T-helper 17 cell (primary cell): ENCODE results near the gene PLXND1. TPM values are rescaled to one million over a fixed set of nuclear protein-coding genes. Genes with fewer than 3 reads are reported as not detected.
A peak's percentile ranks its signal among the peaks of the same experiment; 100 is the strongest.

ENCODE experiments used
- ATAC-seq: fragments of 150-1000 bp; cut with Tn5 transposase; 2 replicates; pipeline ENCODE4 v1.10.0; 2021; ENCODE audit warnings: mild to moderate bottlenecking, moderate library complexity
- DNase-seq, 3 donors: peaks; one replicate each; pipeline versions ENCODE4 v3.0.0 to v3.0.0-alpha.2; 2020 to 2021
- H3K9me3 ChIP-seq: one replicate; pipeline ENCODE4 v1.7.0; 2013; ENCODE audit warnings: low read length, mild to moderate bottlenecking; ENCODE audit not compliant: control insufficient read depth, poor library complexity, severe bottlenecking
- H3K27ac Mint-ChIP-seq: one replicate; pipeline ENCODE4 v1.8.0; 2022; ENCODE audit warnings: mild to moderate bottlenecking, moderate library complexity, mixed read lengths
- H3K27me3 Mint-ChIP-seq: one replicate; pipeline ENCODE4 v1.8.0; 2022; ENCODE audit warnings: mixed read lengths
- H3K36me3 Mint-ChIP-seq: one replicate; pipeline ENCODE4 v1.8.0; 2022; ENCODE audit warnings: low read depth, mixed read lengths
- H3K4me1 Mint-ChIP-seq: one replicate; pipeline ENCODE4 v1.8.0; 2022; ENCODE audit warnings: mild to moderate bottlenecking, mixed read lengths
- H3K4me3 Mint-ChIP-seq: one replicate; pipeline ENCODE4 v1.8.0; 2022; ENCODE audit warnings: mild to moderate bottlenecking, moderate library complexity, mixed read lengths
- total RNA-seq, 4 donors: library from RNA in 2 of 4; stranded (reverse) in 2 of 4; gene quantifications; one replicate each; pipeline ENCODE4 v1.2.3 and lab custom pipeline; 2022 to 2026

The PLXND1 gene
- total RNA-seq, 2 donors from 2014 or later = 78.8 to 152 TPM

DNA sequence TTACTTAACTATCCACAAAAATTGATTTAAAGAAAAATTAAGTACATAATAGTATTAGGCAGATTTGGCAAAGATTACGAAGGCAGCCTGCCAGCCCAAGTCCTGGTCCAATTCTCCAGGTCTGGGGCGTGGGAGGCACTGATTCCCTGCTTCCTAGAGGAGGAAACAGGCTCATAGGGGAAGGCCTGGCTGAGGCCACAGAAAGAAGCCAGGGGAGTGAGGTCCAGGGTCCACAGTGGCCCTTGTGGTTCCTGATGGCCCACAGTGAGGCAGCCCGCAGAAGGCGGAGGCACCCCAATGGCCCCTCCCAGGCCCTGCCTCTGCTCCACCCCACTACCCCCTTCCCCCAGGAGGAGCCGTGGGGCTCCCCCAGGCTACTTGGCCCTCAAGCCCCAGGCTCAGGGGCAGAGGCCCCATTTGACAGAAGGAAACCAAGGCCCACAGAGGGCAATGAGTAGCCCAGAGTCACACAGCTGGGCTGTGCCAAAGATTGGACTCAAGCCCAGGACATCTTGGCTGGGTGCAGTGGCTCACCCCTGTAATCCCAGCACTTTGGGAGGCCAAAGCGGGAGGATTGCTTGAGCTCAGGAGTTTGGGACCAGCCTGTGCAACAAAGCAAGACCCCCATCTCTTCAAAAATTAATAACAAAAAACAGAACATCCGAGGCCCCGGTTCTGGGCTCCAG lies 42.5 kb downstream of the PLXND1 start:
- no peak for DNase-seq
- H3K36me3 Mint-ChIP-seq = peaks cover 7% of the 10 kb centered on the region
- ATAC-seq = no peak
- H3K4me1 Mint-ChIP-seq = peaks cover 5% of the 10 kb centered on the region
- peak overlapping the region; percentile 72 for H3K27ac Mint-ChIP-seq
- no peaks in the 10 kb centered on the region for H3K9me3 ChIP-seq
- H3K27me3 Mint-ChIP-seq = no peaks in the 10 kb centered on the region
- H3K4me3 Mint-ChIP-seq = no peak overlapping the region

DNA sequence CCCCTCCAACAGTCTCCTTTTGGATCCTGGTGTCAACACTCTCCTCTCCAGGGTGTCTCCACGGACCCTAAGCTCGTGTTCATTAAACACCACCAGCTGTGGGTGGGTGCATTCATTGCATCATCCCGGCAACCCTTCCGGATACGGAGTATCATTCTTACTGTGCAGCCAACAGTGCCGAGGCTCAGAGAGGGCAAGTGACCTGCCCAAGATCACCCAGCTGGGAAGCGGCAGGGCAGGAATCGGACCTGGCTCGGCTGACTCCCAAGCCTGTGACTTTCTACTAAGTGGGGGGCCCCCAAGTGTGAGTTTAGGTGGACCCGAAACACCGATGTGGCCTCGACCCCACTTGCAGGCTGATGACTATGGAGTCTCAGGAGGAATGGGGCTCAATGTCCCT lies 43.1 kb downstream of the PLXND1 start:
- no peaks in the 10 kb centered on the region for H3K27me3 Mint-ChIP-seq
- H3K4me1 Mint-ChIP-seq = peaks cover 6% of the 10 kb centered on the region
- DNase-seq (no peak), ATAC-seq (no peak)
- no peaks in the 10 kb centered on the region for H3K9me3 ChIP-seq
- H3K4me3 Mint-ChIP-seq = no peak overlapping the region
- H3K27ac Mint-ChIP-seq = no peak overlapping the region
- H3K36me3 Mint-ChIP-seq = peaks cover 7% of the 10 kb centered on the region

DNA sequence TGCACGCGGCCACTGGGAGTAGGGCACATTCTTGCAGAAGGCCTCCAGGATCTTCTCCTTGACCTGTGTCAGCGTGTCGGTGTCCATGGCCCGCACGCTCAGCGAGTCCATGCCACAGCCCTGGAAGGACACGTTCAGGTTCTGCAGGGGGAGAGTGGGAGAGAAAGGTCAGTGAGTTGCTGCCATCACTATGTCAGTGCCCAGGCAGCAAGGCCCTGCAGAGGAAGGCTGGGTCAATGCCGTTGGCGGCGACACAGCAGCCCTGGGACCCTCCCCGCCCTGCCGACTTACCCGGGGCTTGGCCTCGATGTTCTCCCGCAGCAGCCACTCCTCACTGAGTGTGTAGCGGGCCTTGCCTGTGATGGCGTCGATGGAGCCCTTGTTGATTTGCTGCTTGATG lies 43.7 kb downstream of the PLXND1 start:
- H3K9me3 ChIP-seq = no peaks in the 10 kb centered on the region
- H3K27me3 Mint-ChIP-seq = no peaks in the 10 kb centered on the region
- ATAC-seq = no peak
- H3K27ac Mint-ChIP-seq = no peak overlapping the region
- no peak for DNase-seq
- H3K36me3 Mint-ChIP-seq = peaks cover 7% of the 10 kb centered on the region
- H3K4me1 Mint-ChIP-seq = peaks cover 8% of the 10 kb centered on the region
- H3K4me3 Mint-ChIP-seq = no peak overlapping the region

DNA sequence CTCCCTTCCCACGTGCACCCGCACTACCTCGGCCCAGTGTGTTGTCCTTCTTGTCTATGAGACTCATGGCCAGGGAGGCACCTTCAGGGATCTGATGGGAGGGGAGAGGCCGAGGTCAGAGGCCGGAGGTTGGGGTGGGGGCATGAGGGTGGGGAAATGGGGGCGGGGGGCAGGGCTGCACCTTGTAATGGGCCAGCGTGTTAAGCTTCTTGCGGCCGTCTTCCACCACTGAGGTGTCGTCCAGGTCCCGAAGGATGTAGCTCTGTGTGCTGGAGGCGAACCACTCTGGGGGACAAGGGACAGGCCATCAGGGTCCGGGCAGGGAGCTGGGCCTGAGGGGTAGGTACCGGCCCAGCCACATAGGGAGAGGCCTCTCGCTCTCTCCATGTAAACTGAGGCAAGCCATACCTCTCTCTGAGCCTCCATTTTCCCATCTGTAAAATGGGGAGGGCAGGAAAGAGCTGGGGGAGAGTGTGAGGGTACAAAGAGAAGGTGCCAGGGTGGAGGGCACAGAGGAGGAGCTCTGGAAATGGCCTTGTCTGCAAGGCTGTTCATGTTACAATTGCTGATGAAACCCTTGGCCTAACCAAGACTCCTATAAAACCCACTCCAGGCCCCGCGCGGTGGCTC lies 44.7 kb downstream of the PLXND1 start:
- ATAC-seq = no peak
- Mint-ChIP-seq H3K36me3 (peaks cover 5% of the 10 kb centered on the region), H3K27ac (no peak overlapping the region), H3K4me3 (no peak overlapping the region), H3K27me3 (no peaks in the 10 kb centered on the region), H3K4me1 (peaks cover 8% of the 10 kb centered on the region)
- no peak for DNase-seq
- H3K9me3 ChIP-seq = no peaks in the 10 kb centered on the region

DNA sequence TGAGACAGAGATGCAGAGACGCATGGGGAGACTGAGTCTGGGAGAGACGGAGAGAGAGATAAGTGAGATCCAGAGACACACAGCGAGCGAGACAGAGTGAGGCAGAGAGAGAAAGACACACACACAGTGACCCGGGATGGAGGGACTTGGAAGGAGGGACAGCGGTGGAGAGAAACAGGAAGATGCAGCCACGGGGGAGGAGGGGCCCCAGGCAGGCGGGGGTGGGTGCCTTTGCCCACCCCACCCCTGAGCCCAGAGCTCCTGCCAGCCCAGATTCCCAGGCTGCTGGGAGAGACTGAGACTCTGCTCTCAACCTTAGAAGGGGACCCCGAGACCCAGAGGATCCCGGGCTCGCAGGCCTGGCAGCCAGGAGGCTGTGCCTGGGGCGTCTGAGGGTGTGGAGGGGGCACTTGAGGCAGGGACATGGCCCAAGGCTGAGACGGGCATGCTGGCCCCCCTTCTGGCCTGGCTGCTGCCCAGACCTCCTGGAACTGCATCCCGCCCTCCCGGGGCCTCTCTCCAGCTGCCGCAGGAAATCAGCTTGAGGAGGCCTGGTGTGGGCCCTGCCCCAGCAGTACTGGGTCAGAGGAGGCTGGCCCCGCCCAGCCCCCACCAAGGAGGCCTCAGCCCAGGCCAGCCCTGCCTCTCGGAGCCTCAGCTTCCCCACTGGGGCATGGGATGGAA lies 45.4 kb downstream of the PLXND1 start:
- peaks cover 8% of the 10 kb centered on the region for H3K4me1 Mint-ChIP-seq
- no peak overlapping the region for H3K27ac Mint-ChIP-seq

DNA sequence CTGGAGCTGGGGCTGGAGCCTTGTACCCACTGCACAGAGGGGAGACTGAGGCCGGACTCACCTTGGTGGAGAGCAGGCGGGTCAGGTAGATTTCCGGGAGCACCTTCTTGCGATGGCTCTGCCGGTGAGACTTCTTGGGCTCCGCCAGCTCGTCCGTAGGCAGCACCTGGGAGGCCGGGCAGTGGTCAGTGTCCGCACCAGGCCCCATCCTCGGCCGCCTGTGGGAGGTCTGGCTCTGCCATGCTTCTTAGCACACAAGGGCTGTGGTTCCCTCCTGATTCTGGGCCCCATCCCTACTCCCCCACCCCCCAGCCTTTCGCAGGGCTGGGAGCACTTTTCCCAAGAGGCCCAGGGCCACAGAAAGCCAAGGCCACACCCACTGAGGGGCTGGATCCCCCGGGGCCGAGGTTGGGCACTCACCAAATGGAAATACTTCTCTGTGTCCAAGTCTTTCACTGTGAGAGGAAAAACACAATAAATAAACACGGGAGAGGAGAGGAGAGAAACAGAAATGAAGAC lies 46.1 kb downstream of the PLXND1 start:
- Mint-ChIP-seq H3K4me1 (peaks cover 8% of the 10 kb centered on the region), H3K4me3 (no peak overlapping the region), H3K36me3 (peaks cover 4% of the 10 kb centered on the region), H3K27me3 (no peaks in the 10 kb centered on the region), H3K27ac (no peak overlapping the region)
- no peak for DNase-seq
- H3K9me3 ChIP-seq = no peaks in the 10 kb centered on the region
- ATAC-seq = no peak

More for the DNA sequence above, 45.4 kb downstream of the PLXND1 start:
- H3K36me3 Mint-ChIP-seq = peaks cover 4% of the 10 kb centered on the region
- DNase-seq (no peak), ATAC-seq (no peak)
- no peaks in the 10 kb centered on the region for H3K9me3 ChIP-seq
- H3K4me3 Mint-ChIP-seq = no peak overlapping the region
- H3K27me3 Mint-ChIP-seq = no peaks in the 10 kb centered on the region

DNA sequence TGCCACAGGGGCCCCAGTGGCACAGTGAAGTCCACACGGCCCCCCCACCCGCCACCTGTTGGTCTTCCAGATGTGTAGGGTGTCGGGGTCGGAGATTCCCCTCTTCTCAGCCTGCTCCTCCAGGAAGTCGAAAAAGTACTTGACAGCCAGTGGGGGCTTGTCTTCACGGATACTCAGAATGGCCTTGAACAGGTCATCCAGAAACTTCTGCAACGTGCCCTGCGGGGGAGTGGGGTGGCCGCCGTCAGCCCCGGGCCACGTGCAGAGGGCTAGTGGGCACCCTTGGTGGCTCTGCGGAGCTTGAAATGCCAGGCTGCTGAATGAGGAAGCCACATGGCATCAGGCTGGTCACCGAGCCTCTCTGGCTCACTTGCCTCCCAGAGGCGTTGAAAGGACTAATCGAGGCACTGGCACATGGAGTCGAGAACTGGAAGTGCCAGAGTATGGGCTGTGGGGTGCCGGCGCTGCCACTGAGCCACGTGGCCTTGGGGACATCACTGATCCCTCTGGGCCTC lies 46.9 kb downstream of the PLXND1 start:
- Mint-ChIP-seq H3K4me3 (no peak overlapping the region), H3K4me1 (peaks cover 8% of the 10 kb centered on the region), H3K27me3 (no peaks in the 10 kb centered on the region), H3K36me3 (peaks cover 4% of the 10 kb centered on the region), H3K27ac (no peak overlapping the region)
- H3K9me3 ChIP-seq = no peaks in the 10 kb centered on the region
- no peak for ATAC-seq
- DNase-seq = no peak

DNA sequence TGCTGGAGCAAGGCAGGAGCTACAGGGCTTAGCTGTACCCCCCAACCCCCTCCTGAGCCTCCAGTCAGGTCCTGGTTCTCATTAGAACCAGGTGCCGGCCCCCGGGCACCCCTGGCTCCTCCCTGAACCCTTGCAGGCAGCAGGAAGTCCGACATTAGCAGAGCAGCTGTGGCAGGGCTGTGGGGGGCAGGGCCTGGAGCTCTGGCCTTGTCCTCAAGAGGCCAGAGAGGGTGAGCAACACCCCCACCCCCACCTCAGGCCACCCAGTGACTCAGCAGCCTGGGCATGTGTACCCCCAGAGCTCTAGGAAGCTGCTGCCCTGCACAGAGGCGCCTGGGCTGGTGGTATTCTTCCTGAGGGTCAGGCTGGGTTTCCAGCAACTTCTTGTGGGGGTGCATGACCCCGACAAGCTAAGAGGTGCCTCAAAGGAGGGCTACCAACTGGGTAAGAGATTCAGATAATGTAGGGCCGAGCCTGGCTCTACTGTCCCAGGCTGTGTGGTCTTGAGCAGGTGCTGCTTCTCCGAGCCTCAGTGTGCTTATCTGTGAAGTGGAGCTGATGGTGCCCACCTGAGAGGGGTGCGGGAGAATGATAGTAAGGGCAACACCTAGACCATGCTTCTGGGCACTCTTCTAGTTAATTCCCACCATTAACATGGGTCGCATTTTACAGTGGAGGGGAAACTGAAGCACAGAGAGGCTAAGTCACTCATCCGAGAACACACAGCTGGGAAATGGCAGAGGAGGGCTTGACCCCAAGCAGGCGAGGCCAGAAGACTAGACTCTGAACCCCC lies 47.5 kb downstream of the PLXND1 start:
- peaks cover 12% of the 10 kb centered on the region for H3K4me1 Mint-ChIP-seq
- no peaks in the 10 kb centered on the region for H3K27me3 Mint-ChIP-seq
- H3K27ac Mint-ChIP-seq = no peak overlapping the region
- H3K4me3 Mint-ChIP-seq = no peak overlapping the region
- peaks cover 4% of the 10 kb centered on the region for H3K36me3 Mint-ChIP-seq
- DNase-seq (no peak), ATAC-seq (no peak)
- no peaks in the 10 kb centered on the region for H3K9me3 ChIP-seq

DNA sequence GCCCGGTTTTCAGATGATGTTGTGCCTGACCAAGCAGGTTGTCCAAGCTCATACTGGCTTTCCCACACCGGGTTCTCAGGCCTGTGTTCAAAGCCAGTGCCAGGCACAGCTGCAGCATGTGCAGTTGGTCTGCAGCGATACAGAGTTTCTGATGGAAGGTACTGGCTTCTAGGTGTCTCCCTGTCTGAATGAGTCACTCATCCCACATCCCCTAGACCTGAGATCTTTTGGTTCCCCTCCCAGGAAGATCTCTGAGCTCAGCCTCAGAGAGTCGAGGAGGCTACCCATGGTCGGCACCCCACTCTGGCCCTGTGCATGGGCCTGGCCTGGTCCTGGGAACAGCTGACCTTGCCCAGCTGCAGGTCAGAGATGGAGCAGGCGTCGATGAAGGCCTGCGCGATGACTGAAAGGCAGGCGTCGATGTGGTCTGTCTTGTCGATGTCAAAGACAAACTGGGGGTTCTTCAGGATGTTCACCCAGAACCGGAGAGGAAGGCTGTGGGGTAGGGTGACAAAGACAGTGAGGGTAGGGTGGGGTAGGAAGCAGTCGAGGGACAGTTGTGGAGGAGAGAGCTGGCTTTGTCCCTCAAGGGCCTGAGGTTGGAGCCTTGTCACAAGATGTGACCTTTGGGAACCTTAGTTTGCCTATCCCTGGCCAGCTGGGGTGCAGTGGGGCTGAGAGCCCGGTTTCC lies 48.2 kb downstream of the PLXND1 start:
- no peak for ATAC-seq
- no peaks in the 10 kb centered on the region for H3K9me3 ChIP-seq
- DNase-seq = no peak
- H3K27me3 Mint-ChIP-seq = no peaks in the 10 kb centered on the region
- peak overlapping the region; percentile 82 for H3K27ac Mint-ChIP-seq
- H3K36me3 Mint-ChIP-seq = peaks cover 4% of the 10 kb centered on the region
- H3K4me3 Mint-ChIP-seq = no peak overlapping the region
- H3K4me1 Mint-ChIP-seq = peaks cover 17% of the 10 kb centered on the region

DNA sequence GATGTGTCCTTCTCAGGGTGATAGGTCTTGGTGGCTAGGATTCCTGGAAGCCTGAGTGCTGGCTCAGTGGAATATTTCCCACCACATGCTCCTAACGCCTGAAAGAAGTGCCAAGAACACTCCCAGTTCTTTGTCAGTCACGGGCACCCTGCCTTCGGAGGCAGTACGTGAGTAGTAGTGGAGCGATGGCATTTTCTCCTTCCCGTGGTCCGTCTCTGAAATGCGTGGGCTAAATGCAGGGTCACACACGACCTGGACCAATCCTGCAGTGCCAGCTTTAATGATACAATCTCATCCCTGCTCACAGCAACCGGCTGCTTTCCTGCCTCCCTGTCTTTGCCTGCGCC lies 49.0 kb downstream of the PLXND1 start:
- Mint-ChIP-seq H3K27me3 (peaks cover 3% of the 10 kb centered on the region), H3K27ac (peak overlapping the region; percentile 82), H3K4me3 (no peak overlapping the region), H3K4me1 (peaks cover 22% of the 10 kb centered on the region), H3K36me3 (peaks cover 4% of the 10 kb centered on the region)
- no peaks in the 10 kb centered on the region for H3K9me3 ChIP-seq
- DNase-seq (no peak), ATAC-seq (no peak)

DNA sequence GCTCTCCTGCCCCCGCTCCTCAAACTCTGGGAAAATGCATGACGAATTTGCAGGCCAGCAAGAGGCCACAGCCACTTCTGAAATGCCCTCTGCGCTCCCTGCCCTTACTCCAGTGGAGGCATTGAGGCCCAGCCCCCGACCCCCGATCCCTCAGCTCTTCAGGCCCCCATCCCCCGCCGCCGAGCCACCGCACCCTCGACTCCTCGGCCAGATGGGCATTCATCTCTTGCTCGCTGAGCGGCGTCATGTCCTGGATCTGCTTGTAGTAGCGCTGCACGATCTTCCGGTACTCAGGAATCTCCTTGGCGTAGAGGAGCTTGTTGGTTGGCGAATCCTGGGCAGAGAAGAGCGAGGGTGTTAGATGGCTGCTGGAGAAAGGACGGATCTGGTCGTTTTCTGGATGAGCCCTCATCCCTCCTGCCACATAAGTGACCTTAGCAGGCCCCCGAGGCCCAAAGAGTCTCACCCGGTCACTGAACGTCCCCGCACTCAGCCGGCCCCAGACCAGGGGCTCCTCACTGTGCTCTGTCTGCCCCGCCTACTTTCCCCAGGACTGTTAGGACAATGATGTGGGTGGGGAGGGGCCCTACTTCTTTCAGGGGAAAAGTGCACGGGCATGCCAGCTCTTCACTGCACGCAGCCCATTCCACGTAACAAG lies 49.5 kb downstream of the PLXND1 start:
- Mint-ChIP-seq H3K36me3 (peaks cover 4% of the 10 kb centered on the region), H3K27ac (no peak overlapping the region), H3K4me3 (no peak overlapping the region), H3K4me1 (peaks cover 23% of the 10 kb centered on the region), H3K27me3 (peaks cover 5% of the 10 kb centered on the region)
- DNase-seq (no peak), ATAC-seq (no peak)
- no peaks in the 10 kb centered on the region for H3K9me3 ChIP-seq

DNA sequence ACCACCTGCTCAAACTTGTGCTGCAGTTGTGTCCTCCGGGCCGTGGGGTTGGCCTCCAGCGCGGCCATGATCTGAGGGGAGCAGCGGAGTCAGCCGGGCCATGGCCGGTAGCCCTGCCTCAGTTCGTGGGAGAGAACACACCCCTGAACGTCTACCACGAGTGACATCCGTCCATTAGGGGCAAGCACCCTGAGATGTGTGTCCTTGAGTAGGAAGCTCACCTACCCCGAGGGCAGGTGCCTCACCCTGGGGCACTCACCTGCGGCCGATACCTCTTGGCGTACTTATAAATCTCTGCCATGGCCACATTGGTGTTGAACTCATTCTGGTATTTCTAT lies 50.1 kb downstream of the PLXND1 start:
- no peaks in the 10 kb centered on the region for H3K9me3 ChIP-seq
- H3K4me1 Mint-ChIP-seq = peaks cover 23% of the 10 kb centered on the region
- no peak overlapping the region for H3K27ac Mint-ChIP-seq
- DNase-seq (no peak), ATAC-seq (no peak)
- H3K4me3 Mint-ChIP-seq = no peak overlapping the region
- H3K27me3 Mint-ChIP-seq = peaks cover 5% of the 10 kb centered on the region
- peaks cover 4% of the 10 kb centered on the region for H3K36me3 Mint-ChIP-seq
